ENCODE results near the gene BEST2. TPM values are rescaled to one million over a fixed set of nuclear protein-coding genes. Genes with fewer than 3 reads are reported as not detected.
"Not testable (repeated sequence)": the region's sequence is repeated elsewhere in the genome, so short reads cannot be mapped to it uniquely, and the experiment has no call there.

BEST2 gene
- total and polyA plus RNA-seq, 11 donors: not detected

DNA sequence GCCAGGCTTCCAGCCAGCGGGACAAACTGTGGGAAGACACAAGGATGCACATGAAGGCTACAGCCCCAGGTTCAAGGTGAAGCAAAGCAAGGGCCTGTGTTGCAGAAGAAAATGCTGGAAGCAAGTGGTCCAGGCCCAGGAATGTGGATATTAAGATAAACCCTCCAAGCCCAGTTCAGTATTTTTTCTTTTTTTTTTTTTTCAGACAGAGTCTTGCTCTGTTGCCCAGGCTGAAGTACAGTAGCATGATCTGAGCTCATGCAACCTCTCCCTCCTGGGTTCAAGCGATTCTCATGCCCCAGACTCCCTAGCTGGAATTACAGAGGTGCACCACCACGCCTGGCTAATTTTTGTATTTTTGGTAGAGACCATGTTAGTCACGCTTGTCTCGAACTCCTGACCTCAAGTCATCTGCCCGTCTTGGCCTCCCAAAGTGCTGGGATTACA is 45.6 kb downstream of the BEST2 start:
- no peaks in the 10 kb centered on the region for H3K9me3 ChIP-seq
- peaks cover 0 to 40% (median 26%) of the 10 kb centered on the region in 9 donors for H3K36me3 ChIP-seq
- DNase-seq: no peak
- 92 to 96% (median 94%) methylated on average over 6 of the region's 6 CpGs for WGBS, 4 donors
- intact Hi-C loops (cut with DNase I): loop anchor here in 8 of 10 donors (1.0 to 5.0 kb wide), 4 partner anchors 20 to 85 kb away; no protein-coding TSS in a partner anchor
- H3K4me3 ChIP-seq: no peak overlapping the region
- TF ChIP-seq POLR2A (IDR thresholded peaks at IDR 0.05): no peak
- TF ChIP-seq, protein P1, sequence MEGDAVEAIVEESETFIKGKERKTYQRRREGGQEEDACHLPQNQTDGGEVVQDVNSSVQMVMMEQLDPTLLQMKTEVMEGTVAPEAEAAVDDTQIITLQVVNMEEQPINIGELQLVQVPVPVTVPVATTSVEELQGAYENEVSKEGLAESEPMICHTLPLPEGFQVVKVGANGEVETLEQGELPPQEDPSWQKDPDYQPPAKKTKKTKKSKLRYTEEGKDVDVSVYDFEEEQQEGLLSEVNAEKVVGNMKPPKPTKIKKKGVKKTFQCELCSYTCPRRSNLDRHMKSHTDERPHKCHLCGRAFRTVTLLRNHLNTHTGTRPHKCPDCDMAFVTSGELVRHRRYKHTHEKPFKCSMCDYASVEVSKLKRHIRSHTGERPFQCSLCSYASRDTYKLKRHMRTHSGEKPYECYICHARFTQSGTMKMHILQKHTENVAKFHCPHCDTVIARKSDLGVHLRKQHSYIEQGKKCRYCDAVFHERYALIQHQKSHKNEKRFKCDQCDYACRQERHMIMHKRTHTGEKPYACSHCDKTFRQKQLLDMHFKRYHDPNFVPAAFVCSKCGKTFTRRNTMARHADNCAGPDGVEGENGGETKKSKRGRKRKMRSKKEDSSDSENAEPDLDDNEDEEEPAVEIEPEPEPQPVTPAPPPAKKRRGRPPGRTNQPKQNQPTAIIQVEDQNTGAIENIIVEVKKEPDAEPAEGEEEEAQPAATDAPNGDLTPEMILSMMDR (IDR thresholded peaks at IDR 0.05): no peak
- ATAC-seq: no peak
- peaks cover 3 to 48% (median 24%) of the 10 kb centered on the region in 12 donors for H3K4me1 ChIP-seq
- peaks cover 0 to 6% (median 0%) of the 10 kb centered on the region in 9 donors for H3K27me3 ChIP-seq
- peak overlapping the region in 1 of 12 donors; percentile 4 for H3K27ac ChIP-seq

DNA sequence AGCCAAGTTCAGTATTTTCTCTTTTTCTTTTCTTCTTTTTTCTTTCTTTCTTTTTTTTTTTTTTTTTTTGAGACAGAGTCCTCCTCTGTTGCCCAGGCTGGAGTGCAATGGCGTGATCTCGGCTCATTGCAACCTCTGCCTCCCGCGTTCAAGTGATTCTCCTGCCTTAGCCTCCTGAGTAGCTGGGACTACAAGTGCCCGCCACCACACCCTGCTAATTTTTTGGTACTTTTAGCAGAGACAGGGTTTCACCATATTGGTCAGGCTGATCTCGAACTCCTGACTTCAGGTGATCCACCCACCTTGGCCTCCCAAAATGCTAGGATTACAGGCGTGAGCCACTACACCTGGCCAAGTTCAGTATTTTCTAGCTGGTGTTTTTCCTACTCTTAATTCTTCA is 46.0 kb downstream of the BEST2 start:
- not testable (repeated sequence) for H3K27me3 ChIP-seq, H3K27ac ChIP-seq, H3K9me3 ChIP-seq, H3K4me3 ChIP-seq, ATAC-seq, DNase-seq
- intact Hi-C loops (cut with DNase I): loop anchor here in 8 of 10 donors (1.0 to 5.0 kb wide), 4 partner anchors 21 to 85 kb away; no protein-coding TSS in a partner anchor
- WGBS, 4 donors: 93 to 98% (median 96%) methylated on average over 7 of the region's 7 CpGs
- peaks cover 3 to 52% (median 28%) of the 10 kb centered on the region in 12 donors for H3K4me1 ChIP-seq
- H3K36me3 ChIP-seq: peaks cover 0 to 40% (median 21%) of the 10 kb centered on the region in 9 donors

DNA sequence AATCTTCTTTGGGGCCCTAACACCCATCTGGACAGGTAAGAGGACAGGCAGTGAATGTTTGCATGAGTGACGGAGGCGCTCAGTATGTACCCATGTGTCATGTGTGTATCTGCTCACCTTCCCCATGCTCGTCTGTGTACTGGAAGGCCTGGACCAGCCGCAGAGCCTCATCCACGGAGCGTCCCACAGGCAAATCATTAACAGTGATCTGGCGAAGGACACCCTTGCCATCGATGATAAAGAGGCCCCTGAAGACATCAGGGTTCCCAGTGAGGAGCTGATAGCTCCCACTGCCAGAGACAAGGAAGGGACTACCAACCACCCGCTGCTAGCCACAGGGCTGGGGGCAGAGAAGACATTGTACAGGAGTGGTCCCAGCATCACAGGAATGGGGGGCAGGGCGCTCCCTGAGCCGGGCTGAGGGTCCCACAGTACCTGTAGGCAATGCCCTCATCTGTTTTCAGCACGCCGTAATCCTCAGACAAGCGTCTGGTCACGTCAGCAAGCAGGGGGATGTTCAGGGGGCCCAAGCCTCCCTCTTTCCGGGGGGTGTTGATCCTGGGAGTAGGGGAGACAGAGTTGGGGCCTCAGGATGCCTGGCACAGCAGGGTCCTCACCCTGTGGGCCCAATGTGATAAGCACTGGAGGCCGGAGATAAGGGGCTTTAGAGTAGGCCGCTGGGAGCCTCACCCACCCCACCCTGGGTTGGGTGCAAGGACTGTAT is 48.3 kb downstream of the BEST2 start:
- Histone ChIP-seq H3K36me3 (peaks cover 0 to 40% (median 18%) of the 10 kb centered on the region in 9 donors), H3K4me1 (peaks cover 3 to 44% (median 21%) of the 10 kb centered on the region in 12 donors), H3K27me3 (peaks cover 0 to 6% (median 0%) of the 10 kb centered on the region in 9 donors), H3K27ac (peak overlapping the region in 3 of 12 donors; percentile 86 to 97 (median 87)), H3K9me3 (no peaks in the 10 kb centered on the region), H3K4me3 (peak overlapping the region in 5 of 12 donors; percentile 69 to 98 (median 94))
- ATAC-seq (no peak), DNase-seq (no peak)
- 78 to 86% (median 81%) methylated on average over 15 to 18 of the region's 18 CpGs for WGBS, 4 donors
- TF ChIP-seq, protein P1 (IDR thresholded peaks at IDR 0.05): no peak
- no peak for TF ChIP-seq POLR2A (IDR thresholded peaks at IDR 0.05)
- intact Hi-C loops (cut with DNase I): loop anchor here in 9 of 10 donors (5.0 kb wide), 4 partner anchors 33 to 88 kb away; partner anchors contain the start of gene TNPO2 (in 2 of the 9)

DNA sequence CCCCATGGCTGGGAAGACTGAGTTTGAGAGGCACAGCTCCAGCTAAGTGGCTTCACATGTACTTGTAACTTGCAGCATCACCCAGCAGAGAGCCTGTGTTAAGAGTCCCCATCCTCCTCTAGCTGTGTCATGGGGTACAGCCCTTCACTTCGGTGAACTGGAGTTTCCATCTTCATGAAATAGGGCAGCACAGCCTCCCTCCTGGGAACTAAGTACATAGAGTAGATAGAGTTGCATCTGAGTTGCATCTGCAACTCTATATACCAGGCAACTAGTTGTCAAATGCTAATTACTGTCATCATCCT is 48.8 kb downstream of the BEST2 start:
- H3K9me3 ChIP-seq: no peaks in the 10 kb centered on the region
- peak overlapping the region in 7 of 12 donors; percentile 86 to 97 (median 93) for H3K27ac ChIP-seq
- no peak for ATAC-seq
- peaks cover 0 to 40% (median 18%) of the 10 kb centered on the region in 9 donors for H3K36me3 ChIP-seq
- DNase-seq: no peak
- WGBS, 4 donors: 54 to 80% (median 72%) methylated on average over 1 of the region's 1 CpG
- H3K27me3 ChIP-seq: peaks cover 0 to 6% (median 0%) of the 10 kb centered on the region in 9 donors
- H3K4me1 ChIP-seq: peaks cover 3 to 44% (median 21%) of the 10 kb centered on the region in 12 donors
- H3K4me3 ChIP-seq: peak overlapping the region in 10 of 12 donors; percentile 69 to 98 (median 93)
- intact Hi-C loops (cut with DNase I): loop anchor here in 3 of 10 donors (5.0 kb wide), 2 partner anchors 33 to 78 kb away; partner anchors contain the start of gene TNPO2 (in 2 of the 3)
- TF ChIP-seq POLR2A (IDR thresholded peaks at IDR 0.05): no peak
- TF ChIP-seq, protein P1 (IDR thresholded peaks at IDR 0.05): no peak

Measured in heart left ventricle (tissue), 16 donors.